Measurements from ENCODE around the gene DROSHA. TPM values are rescaled to one million over a fixed set of nuclear protein-coding genes. Genes with fewer than 3 reads are reported as not detected.

The DROSHA gene
- total RNA-seq, 1 experiment from 2014 or later = 106 TPM

DNA sequence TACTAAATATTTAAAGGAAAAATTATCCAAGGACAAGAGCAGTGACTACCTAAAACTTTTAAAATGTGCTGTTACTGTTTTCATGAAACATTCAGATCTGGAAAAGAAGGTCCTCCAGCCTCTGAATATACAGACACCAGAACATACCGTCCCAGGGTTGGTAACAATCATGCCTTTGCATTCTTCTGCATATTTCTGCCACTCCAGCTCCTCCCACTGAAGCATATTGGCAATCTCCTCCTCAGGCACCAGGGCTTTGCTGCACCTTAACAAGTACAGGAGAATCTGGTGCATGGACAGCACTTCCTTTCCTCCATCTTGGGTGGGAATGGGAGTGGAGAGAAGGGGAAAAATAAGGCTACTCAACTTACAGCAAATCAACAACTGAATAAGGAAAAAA is 60.0 kb downstream of the DROSHA start:
- no CpG with 5 or more reads among the region's 1 CpG for WGBS (ENCODE audit: extremely low coverage, insufficient read length, low lambda C conversion rate)
- H2AFZ ChIP-seq (ENCODE audit: low read length) = no peak overlapping the region
- no peak overlapping the region for H3K4me3 Mint-ChIP-seq
- no peak overlapping the region for H4K91ac ChIP-seq (ENCODE audit: insufficient read length, low read depth, low read length)
- H2AK5ac ChIP-seq (ENCODE audit: insufficient read length, low read length) = no peak overlapping the region
- H4K8ac ChIP-seq (replicated peaks; ENCODE audit: insufficient read length, low read depth, low read length) = no peak overlapping the region
- H3K4me1 ChIP-seq (ENCODE audit: insufficient read depth, low read length) = peaks cover 4% of the 10 kb centered on the region; the same call in 1 of the 2 replicates
- no peak overlapping the region for H2BK15ac ChIP-seq (ENCODE audit: low read depth, low read length)
- H3K9me3 Mint-ChIP-seq = no peaks in the 10 kb centered on the region
- peaks cover 6 to 35% (median 9%) of the 10 kb centered on the region in 3 experiments; a peak in 6 of 7 replicates for H3K36me3 Mint-ChIP-seq (ENCODE audit: insufficient read depth in 1 of 3, low read depth in 3 of 3)
- no peak overlapping the region for H2BK5ac ChIP-seq (ENCODE audit: insufficient read length, low read length)
- no peaks in the 10 kb centered on the region for H3K79me1 ChIP-seq (ENCODE audit: insufficient read depth, low read depth, low read length, poor library complexity, severe bottlenecking)
- H3K27me3 Mint-ChIP-seq (ENCODE audit: low read depth) = no peaks in the 10 kb centered on the region
- H3K27me3 ChIP-seq (ENCODE audit: insufficient read depth, low read length) = no peaks in the 10 kb centered on the region
- no peak overlapping the region for H3K14ac ChIP-seq (ENCODE audit: insufficient read depth, low read length)
- H3K27ac ChIP-seq (ENCODE audit: insufficient read length, low read depth, low read length) = no peak overlapping the region
- no peak overlapping the region for H3K18ac ChIP-seq (ENCODE audit: insufficient read length, low read depth, low read length)
- H3K79me2 ChIP-seq (ENCODE audit: insufficient read depth, low read length) = no peaks in the 10 kb centered on the region; the same call in 1 of the 2 replicates
- H3K23ac ChIP-seq (ENCODE audit: insufficient read length, low read depth, low read length) = no peak overlapping the region
- H3K4me1 Mint-ChIP-seq = peaks cover 0 to 4% of the 10 kb centered on the region in 2 experiments; a peak in 1 of 4 replicates
- no peak overlapping the region for H3K4me2 ChIP-seq (ENCODE audit: insufficient read depth, insufficient read length, low read length)
- no peak overlapping the region for H3K4ac ChIP-seq (ENCODE audit: low read depth, low read length)
- H2BK12ac ChIP-seq (ENCODE audit: insufficient read length, low read depth, low read length) = no peak overlapping the region
- peak overlapping the region in 2 of 3 experiments; percentile 34 to 42; a peak in 2 of 7 replicates for H3K27ac Mint-ChIP-seq
- no peak for DNase-seq
- no peak for TF ChIP-seq CTCF (conservative IDR thresholded peaks at IDR 0.05)
- no peak overlapping the region for H2BK20ac ChIP-seq (ENCODE audit: low read depth, low read length, poor library complexity, severe bottlenecking)
- no peaks in the 10 kb centered on the region for H3K9me3 ChIP-seq (ENCODE audit: control insufficient read depth, low read depth, low read length)
- H3K23me2 ChIP-seq (ENCODE audit: insufficient read length, low read depth, low read length, poor library complexity, severe bottlenecking) = no peaks in the 10 kb centered on the region
- H3T11ph ChIP-seq (ENCODE audit: low read length) = no peak overlapping the region
- no peaks in the 10 kb centered on the region for H4K20me1 ChIP-seq (ENCODE audit: control insufficient read depth, insufficient read depth, insufficient read length)
- no peak overlapping the region for H3K56ac ChIP-seq (ENCODE audit: insufficient read length, low read depth, low read length)
- no peak overlapping the region for H3K9ac ChIP-seq (ENCODE audit: extremely low read depth, insufficient read length, low read length)
- no peak overlapping the region for H4K5ac ChIP-seq (ENCODE audit: insufficient read length, low read depth, low read length)
- H2BK120ac ChIP-seq (ENCODE audit: low read depth, low read length, poor library complexity, severe bottlenecking) = no peak overlapping the region

Measured in H9 (cell line).